ENCODE measurements around the gene UBAC2. TPM values are rescaled to one million over a fixed set of nuclear protein-coding genes. Genes with fewer than 3 reads are reported as not detected.
"Not testable (repeated sequence)": the region's sequence is repeated elsewhere in the genome, so short reads cannot be mapped to it uniquely, and the experiment has no call there.

Gene UBAC2
- total RNA-seq, 1 donor from 2014 or later = 36.3 TPM

- ATAC-seq (no peak), DNase-seq (no peak)
- intact Hi-C loops (cut with micrococcal nuclease) = no loop called here
Observed at GRCh38 chr13:99227909-99228688, 27.4 kb downstream of the UBAC2 start.

- intact Hi-C loops (cut with micrococcal nuclease) = no loop called here
- DNase-seq = no peak
- peak; percentile 72 for ATAC-seq
Observed at GRCh38 chr13:99228737-99229691, 28.4 kb downstream of the UBAC2 start.

GRCh38 chr13:99230588-99230987 is 29.9 kb downstream of the UBAC2 start:
- DNase-seq; intact Hi-C loops (cut with micrococcal nuclease); ATAC-seq: not testable (repeated sequence)

- intact Hi-C loops (cut with micrococcal nuclease) = no loop called here
- no peak for DNase-seq
- ATAC-seq = no peak
Observed at GRCh38 chr13:99230991-99231390, 30.3 kb downstream of the UBAC2 start.

- no peak for ATAC-seq
- DNase-seq = no peak
- intact Hi-C loops (cut with micrococcal nuclease) = no loop called here
Observed at GRCh38 chr13:99231721-99232120, 31.1 kb downstream of the UBAC2 start.

- no peak for DNase-seq
- peak; percentile 62 for ATAC-seq
- intact Hi-C loops (cut with micrococcal nuclease) = no loop called here
Observed at GRCh38 chr13:99237981-99238662, 37.5 kb downstream of the UBAC2 start.

GRCh38 chr13:99246100-99246499 is 45.4 kb downstream of the UBAC2 start:
- DNase-seq (no peak), ATAC-seq (no peak)
- intact Hi-C loops (cut with micrococcal nuclease) = no loop called here

GRCh38 chr13:99249178-99249577 is 48.5 kb downstream of the UBAC2 start:
- DNase-seq; ATAC-seq; intact Hi-C loops (cut with micrococcal nuclease): not testable (repeated sequence)

GRCh38 chr13:99249606-99250005 is 49.0 kb downstream of the UBAC2 start:
- ATAC-seq; DNase-seq; intact Hi-C loops (cut with micrococcal nuclease): not testable (repeated sequence)

GRCh38 chr13:99250982-99251825 is 50.5 kb downstream of the UBAC2 start:
- ATAC-seq = no peak
- no peak for DNase-seq
- intact Hi-C loops (cut with micrococcal nuclease) = no loop called here

- DNase-seq = no peak
- intact Hi-C loops (cut with micrococcal nuclease) = no loop called here
- ATAC-seq = no peak
Observed at GRCh38 chr13:99251921-99252320, 51.3 kb downstream of the UBAC2 start.

GRCh38 chr13:99254830-99255229 is 54.2 kb downstream of the UBAC2 start:
- ATAC-seq (no peak), DNase-seq (no peak)
- intact Hi-C loops (cut with micrococcal nuclease) = no loop called here

- intact Hi-C loops (cut with micrococcal nuclease) = no loop called here
- DNase-seq (no peak), ATAC-seq (no peak)
Observed at GRCh38 chr13:99255271-99255670, 54.6 kb downstream of the UBAC2 start.

- intact Hi-C loops (cut with micrococcal nuclease) = no loop called here
- no peak for ATAC-seq
- no peak for DNase-seq
Observed at GRCh38 chr13:99256283-99256682, 55.6 kb downstream of the UBAC2 start.

GRCh38 chr13:99256709-99257108 is 56.1 kb downstream of the UBAC2 start:
- DNase-seq (no peak), ATAC-seq (peak; percentile 73)
- intact Hi-C loops (cut with micrococcal nuclease) = no loop called here

GRCh38 chr13:99257291-99257690 is 56.6 kb downstream of the UBAC2 start:
- ATAC-seq (no peak), DNase-seq (no peak)
- intact Hi-C loops (cut with micrococcal nuclease) = no loop called here

GRCh38 chr13:99258210-99258860 is 57.7 kb downstream of the UBAC2 start, which contains the start of gene GPR18:
GPR18 (minus strand) TSS chr13:99258379; CDS start chr13:99255872, 2,507 bp downstream.
- ATAC-seq = no peak
- DNase-seq = no peak
- intact Hi-C loops (cut with micrococcal nuclease) = no loop called here

- ATAC-seq (no peak), DNase-seq (no peak)
- intact Hi-C loops (cut with micrococcal nuclease) = no loop called here
Observed at GRCh38 chr13:99258946-99259345, 58.3 kb downstream of the UBAC2 start.

Measured in left ventricle myocardium superior (tissue), 1 donor.